OCI-M2 (cell line): ENCODE data around the gene SLAIN1.

Source experiments
- DNase-seq: peaks from one replicate; lab custom pipeline; 2025; ENCODE audit not compliant: unreplicated experiment; lab: John Stamatoyannopoulos, UW

SLAIN1 gene

GRCh38 chr13:77714119-77714755 lies 16.8 kb downstream of the SLAIN1 start:
- DNase-seq: no peak

- DNase-seq: no peak
Observed at GRCh38 chr13:77715233-77715891, 17.9 kb downstream of the SLAIN1 start.

DNA sequence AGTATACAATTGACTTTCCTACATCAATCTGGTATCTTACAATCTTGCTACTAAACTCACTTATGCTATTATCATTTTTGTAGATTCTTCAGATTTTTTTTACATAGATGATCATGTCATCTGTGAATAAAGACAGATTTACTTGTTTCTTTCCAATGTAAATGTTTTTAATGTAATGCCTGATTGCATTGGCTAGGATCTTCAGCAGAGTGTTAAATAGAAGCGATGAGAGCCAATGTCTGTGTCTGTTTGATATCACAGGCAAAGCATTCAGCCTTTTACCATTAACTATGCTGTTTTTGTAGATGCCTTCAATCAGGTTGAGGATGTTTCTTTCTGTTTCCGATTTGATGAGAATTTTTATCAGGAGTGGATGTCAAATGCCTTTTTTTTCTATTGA lies 19.2 kb downstream of the SLAIN1 start:
- DNase-seq: no peak

- DNase-seq: no peak
Observed at GRCh38 chr13:77717508-77717907, 20.0 kb downstream of the SLAIN1 start.

DNA sequence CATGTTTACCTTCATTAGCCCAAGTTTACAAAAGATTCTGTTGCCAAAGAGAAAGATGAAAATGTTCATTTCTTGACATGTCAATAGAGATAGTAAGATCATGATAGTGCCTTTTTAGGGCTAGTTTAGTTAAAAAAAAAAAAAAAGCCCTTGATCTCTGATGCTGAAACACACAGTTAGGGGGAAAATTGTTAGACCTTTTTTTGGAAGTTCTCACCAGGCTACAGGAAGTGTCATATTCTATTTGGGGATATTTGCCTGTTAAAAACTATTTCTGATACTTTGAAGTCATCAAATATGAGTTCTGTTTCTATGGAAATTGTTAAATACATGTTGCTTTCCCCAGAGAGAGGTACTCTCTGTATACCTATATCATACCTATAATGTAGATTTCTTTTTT lies 21.6 kb downstream of the SLAIN1 start:
- no peak for DNase-seq

DNA sequence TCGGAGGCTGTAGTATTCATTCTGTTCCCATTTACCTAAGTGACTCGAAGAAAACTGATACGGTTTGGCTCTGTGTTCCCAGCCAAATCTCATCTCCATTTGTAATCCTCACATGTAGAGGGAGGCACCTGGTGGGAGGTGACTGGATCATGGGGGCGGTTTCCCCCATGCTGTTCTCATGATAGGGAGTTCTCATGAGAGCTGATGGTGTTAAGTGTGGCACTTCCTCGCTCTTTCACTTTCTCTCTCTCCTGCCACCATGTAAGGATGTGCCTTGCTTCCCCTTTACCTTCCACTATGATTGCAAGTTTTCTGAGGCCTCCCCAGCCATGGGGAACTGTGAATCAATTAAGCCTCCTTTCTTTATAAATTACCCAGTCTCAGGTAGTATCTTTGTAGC lies 23.5 kb downstream of the SLAIN1 start:
- no peak for DNase-seq

GRCh38 chr13:77724092-77724491 lies 26.6 kb downstream of the SLAIN1 start:
- no peak for DNase-seq

- DNase-seq: no peak
Observed at GRCh38 chr13:77725071-77725470, 27.6 kb downstream of the SLAIN1 start.

- DNase-seq: no peak
Observed at GRCh38 chr13:77728265-77729125, 31.0 kb downstream of the SLAIN1 start.

DNA sequence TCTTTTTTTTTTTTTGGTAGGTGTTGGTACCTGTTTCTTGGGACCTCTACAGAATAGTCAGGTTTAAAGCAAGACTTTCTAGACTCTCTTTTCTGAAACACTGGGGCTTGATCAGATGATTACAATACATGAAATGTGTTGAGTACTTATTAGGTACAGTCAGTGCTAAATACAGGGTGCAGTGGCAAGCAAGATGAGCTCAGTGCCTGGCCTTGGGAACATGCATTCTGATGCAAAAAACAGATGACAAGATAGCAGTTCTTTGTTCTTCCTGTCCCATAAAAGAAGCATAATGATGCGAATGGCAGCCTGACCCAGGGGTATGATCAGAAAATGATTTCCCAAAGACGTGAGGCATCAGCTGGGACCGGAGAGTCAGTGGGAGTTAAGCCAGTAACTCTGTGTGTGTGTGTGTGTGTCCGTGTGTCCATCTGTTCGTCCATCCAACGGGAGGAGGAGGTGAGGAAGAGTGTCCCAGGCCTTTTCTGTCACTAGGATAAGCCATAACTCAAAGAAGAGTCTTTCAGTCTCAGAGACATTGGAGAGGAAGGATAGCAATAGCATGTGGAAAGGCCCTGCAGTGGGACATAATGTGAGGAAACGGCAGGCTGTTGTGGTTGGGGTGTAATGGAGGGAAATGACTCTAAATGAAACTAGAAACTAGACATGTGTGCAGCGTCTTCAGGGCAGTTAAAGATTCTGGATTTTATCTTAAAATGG lies 32.2 kb downstream of the SLAIN1 start:
- no peak for DNase-seq

GRCh38 chr13:77730572-77730971 lies 33.1 kb downstream of the SLAIN1 start:
- DNase-seq: no peak

- DNase-seq: no peak
Observed at GRCh38 chr13:77732287-77732686, 34.8 kb downstream of the SLAIN1 start.

GRCh38 chr13:77733674-77734073 lies 36.2 kb downstream of the SLAIN1 start:
- DNase-seq: no peak

DNA sequence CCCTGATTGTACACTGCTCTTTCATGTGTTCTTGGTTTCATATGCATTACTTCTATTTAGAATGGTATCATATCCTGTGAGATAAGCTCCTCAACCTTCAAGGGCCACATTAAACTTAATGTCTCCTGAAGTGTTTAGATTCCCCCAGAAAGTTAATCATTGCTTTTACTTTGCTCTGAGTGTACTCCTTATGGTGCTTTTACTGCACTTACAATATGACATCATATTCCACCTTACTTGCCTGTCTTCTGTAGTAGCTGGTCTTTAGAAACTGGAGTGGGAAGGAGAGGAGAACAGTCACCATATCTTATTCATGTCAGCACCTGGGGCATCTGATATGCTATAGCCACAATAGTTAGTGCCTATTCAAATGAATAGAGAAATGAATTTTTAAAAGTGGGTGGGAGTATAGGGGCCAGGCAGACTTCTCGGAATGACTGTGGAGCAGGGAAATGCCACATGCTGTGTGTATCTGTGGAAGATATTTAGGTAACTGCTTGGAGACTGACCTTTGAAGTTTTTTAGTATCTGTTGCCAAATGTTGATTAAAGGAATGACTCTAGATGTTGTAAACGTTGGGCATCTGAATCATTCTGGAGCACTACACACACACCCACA lies 40.2 kb downstream of the SLAIN1 start:
- DNase-seq: no peak

DNA sequence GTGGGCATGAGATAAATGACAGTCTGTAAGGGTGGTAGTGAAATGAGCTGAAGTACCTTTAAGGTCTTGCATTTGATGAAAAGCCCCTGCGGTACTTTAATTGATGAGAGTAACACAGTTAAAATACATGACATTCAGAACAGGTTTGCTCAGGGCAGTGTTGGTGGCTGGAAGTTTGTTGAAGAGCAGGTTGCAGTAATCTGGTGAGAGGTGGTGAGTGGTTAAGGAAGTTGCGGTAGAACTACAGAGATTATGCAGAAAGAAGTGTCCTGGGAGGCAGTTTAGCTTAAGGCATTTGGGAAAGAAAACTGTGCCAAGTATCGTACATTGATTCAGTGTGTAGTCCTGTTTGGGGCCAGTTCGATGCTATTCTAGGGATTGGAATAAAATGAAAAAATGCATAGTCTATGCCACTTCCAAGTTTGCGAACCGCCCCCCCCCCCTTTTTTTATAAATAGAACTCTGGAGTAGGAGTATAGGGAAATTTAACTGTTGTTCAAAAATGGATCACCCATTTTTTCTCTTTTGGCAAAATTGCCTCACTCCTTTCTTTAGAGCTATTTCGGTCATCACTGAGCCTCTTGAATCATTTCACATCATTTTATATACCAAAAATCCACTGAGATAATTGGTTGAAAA lies 42.7 kb downstream of the SLAIN1 start:
- DNase-seq: no peak

DNA sequence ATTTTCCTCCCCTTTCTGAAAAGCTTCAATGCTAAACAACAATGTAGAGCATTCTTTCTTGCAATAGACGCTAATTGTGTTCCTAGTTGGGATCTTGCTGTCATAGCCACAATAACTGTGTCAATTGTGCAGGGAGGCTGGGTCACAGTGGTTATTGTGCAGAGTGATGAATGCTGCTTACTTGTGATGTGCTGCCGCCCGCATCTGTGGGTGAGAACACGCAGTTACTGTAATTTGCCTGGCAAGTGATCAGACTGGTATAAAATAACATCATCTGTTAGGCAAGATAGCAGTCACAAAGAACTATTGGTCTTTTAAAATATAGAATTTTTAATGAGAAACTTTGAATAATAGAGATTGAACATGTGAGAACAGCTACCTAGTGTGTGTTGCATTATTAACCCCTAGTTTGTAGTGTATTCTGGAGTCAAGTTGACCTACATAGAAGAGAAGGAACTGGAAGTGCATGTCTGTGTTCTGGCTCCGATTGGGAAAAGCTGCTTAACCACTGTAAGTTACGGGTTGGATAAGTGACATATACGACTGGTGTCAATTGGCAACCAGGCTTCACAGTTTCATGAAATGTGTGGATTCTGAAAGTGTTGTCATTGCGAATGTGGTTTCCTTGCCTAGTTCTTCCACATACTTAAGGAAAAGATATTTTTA lies 43.6 kb downstream of the SLAIN1 start:
- no peak for DNase-seq

- no peak for DNase-seq
Observed at GRCh38 chr13:77741597-77741972, 44.1 kb downstream of the SLAIN1 start.

- no peak for DNase-seq
Observed at GRCh38 chr13:77742801-77743200, 45.3 kb downstream of the SLAIN1 start.

GRCh38 chr13:77745784-77746183 lies 48.3 kb downstream of the SLAIN1 start:
- DNase-seq: no peak

DNA sequence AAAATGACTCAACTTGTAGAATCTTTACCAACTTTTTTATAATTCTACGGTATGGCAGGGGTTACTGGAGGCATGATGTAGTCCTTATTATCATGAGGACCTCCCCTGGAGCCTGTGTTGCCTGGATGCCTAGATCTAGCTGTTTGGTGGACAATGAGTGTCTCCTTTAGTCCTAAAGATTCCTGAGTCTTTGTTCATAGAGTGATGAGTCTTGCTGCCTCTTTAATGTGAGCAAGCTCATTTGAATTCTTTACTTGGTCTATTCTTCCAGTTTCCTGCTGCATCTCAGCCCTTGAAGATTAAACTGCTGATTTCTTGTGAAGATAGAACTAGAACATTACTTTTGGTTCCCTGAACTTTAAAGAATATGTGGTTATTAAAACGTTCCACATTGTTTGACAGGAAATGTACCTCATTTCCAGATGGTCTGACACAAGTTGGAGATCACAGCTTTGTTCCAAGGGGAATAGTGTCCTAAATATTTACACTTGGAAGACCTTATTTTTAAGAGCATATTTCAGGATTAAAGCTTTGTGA lies 51.9 kb downstream of the SLAIN1 start:
- DNase-seq: no peak
